HepG2 (cell line): ENCODE measurements around the gene QSOX1. TPM values are rescaled to one million over a fixed set of nuclear protein-coding genes. Genes with fewer than 3 reads are reported as not detected.

Experiments used
- ARNTL ChIP-seq: sonication (generic); formaldehyde crosslinking; IDR thresholded peaks from 2 replicates; pipeline ENCODE4 v1.4.0; 2020; ENCODE audit warnings: mild to moderate bottlenecking, missing genetic modification reagents
- CCAR2 ChIP-seq: fragments of 200-400 bp; formaldehyde crosslinking; optimal IDR thresholded peaks from 2 replicates; pipeline ENCODE3; 2018; ENCODE audit warnings: low read depth, mild to moderate bottlenecking, low read length, moderate library complexity
- HMG20B ChIP-seq: conservative IDR thresholded peaks from 2 replicates; pipeline ENCODE4 v1.6.1; 2016; ENCODE audit warnings: missing genetic modification reagents, missing compliant biosample characterization
- LCORL ChIP-seq, 2 experiments: fragments of 450-650 bp in 1 of 2; sonication (generic) in 1 of 2; formaldehyde crosslinking in 1 of 2; IDR thresholded peaks; 2 replicates each; pipeline versions ENCODE4 v1.5.0 to v1.6.1; 2017 to 2020; ENCODE audit warnings: antibody characterized with exemption in 1 of 2, missing genetic modification reagents in 1 of 2
- MEIS2 ChIP-seq: sonication (generic); formaldehyde crosslinking; IDR thresholded peaks from 2 replicates; pipeline ENCODE4 v1.9.0; 2021; ENCODE audit warnings: mild to moderate bottlenecking, missing genetic modification reagents
- NR3C1 ChIP-seq: sonication (generic); formaldehyde crosslinking; IDR thresholded peaks from 2 replicates; pipeline ENCODE4 v1.4.0; 2020; ENCODE audit warnings: missing genetic modification reagents
- RBAK ChIP-seq: sonication (generic); formaldehyde crosslinking; IDR thresholded peaks from 2 replicates; pipeline ENCODE4 v1.5.1; 2020; ENCODE audit warnings: mild to moderate bottlenecking, missing genetic modification reagents
- RFX3 ChIP-seq: IDR thresholded peaks from 2 replicates; pipeline ENCODE4 v1.6.1; 2016; ENCODE audit warnings: missing biosample characterization, missing genetic modification reagents
- SATB2 ChIP-seq: sonication (generic); formaldehyde crosslinking; IDR thresholded peaks from 2 replicates; pipeline ENCODE4 v1.5.0; 2020; ENCODE audit warnings: missing genetic modification reagents
- SKI ChIP-seq: fragments of 450-650 bp; IDR thresholded peaks from one replicate; pipeline ENCODE4 v1.6.1; 2018; ENCODE audit warnings: mild to moderate bottlenecking; ENCODE audit not compliant: partially characterized antibody
- SRSF1 ChIP-seq: fragments of 200-400 bp; formaldehyde crosslinking; optimal IDR thresholded peaks from 2 replicates; pipeline ENCODE3; 2017; ENCODE audit warnings: mild to moderate bottlenecking, low read depth, low read length, moderate library complexity
- TBX2 ChIP-seq: sonication (generic); formaldehyde crosslinking; IDR thresholded peaks from 2 replicates; pipeline ENCODE4 v1.5.0; 2020; ENCODE audit warnings: missing genetic modification reagents, mild to moderate bottlenecking, borderline replicate concordance
- ZC3H4 ChIP-seq: sonication (generic); formaldehyde crosslinking; IDR thresholded peaks from 2 replicates; pipeline ENCODE4 v1.4.0; 2020; ENCODE audit warnings: missing genetic modification reagents, borderline replicate concordance
- ZFP82 ChIP-seq: sonication (generic); formaldehyde crosslinking; IDR thresholded peaks from 2 replicates; pipeline ENCODE4 v1.5.1; 2020; ENCODE audit warnings: mild to moderate bottlenecking, missing genetic modification reagents, borderline replicate concordance
- ZMYM4 ChIP-seq: sonication (generic); formaldehyde crosslinking; IDR thresholded peaks from 2 replicates; pipeline ENCODE4 v1.8.1; 2023; ENCODE audit warnings: mild to moderate bottlenecking, missing genetic modification reagents
- ZNF354B ChIP-seq: sonication (generic); formaldehyde crosslinking; IDR thresholded peaks from 2 replicates; pipeline ENCODE4 v1.8.0; 2022; ENCODE audit warnings: mild to moderate bottlenecking, missing genetic modification reagents
- ZNF569 ChIP-seq: sonication (generic); formaldehyde crosslinking; IDR thresholded peaks from 2 replicates; pipeline ENCODE4 v1.5.0; 2020; ENCODE audit warnings: mild to moderate bottlenecking, missing genetic modification reagents, moderate library complexity, borderline replicate concordance
- ZNF670 ChIP-seq: sonication (generic); formaldehyde crosslinking; IDR thresholded peaks from 2 replicates; pipeline ENCODE4 v1.8.0; 2022; ENCODE audit warnings: mild to moderate bottlenecking, missing genetic modification reagents, borderline replicate concordance
- ZNF703 ChIP-seq: sonication (generic); formaldehyde crosslinking; IDR thresholded peaks from 2 replicates; pipeline ENCODE4 v1.5.1; 2020; ENCODE audit warnings: missing genetic modification reagents, mild to moderate bottlenecking, moderate library complexity, borderline replicate concordance
- ZSCAN31 ChIP-seq: sonication (generic); formaldehyde crosslinking; IDR thresholded peaks from 2 replicates; pipeline ENCODE4 v1.5.0; 2020; ENCODE audit warnings: low read depth, mild to moderate bottlenecking, missing genetic modification reagents
- polyA plus RNA-seq, 8 experiments: library from polyadenylated mRNA; depleted of rRNA in 3 of 8; stranded (reverse) in 7 of 8; unstranded in 1 of 8; fragments of >200 nt; fragmentation: Illumina TruSeq in 4 of 8; extraction: Trizol in 4 of 8; gene quantifications; 2 replicates each; pipeline versions ENCODE4 v1.2.1 to v1.2.3, GENCODE V29; 2011 to 2016; ENCODE audit warnings: low read depth in 4 of 8, missing spikeins in 1 of 8, mixed read lengths in 1 of 8; ENCODE audit not compliant: insufficient read depth in 1 of 8
- total RNA-seq, 5 experiments: library from RNA; depleted of rRNA; stranded (reverse); fragments of >200 nt; fragmentation: Illumina TruSeq; extraction: Trizol; gene quantifications; 2 replicates each; pipeline ENCODE4 v1.2.3, GENCODE V29; 2016; ENCODE audit warnings: low read depth in 1 of 5
- TF ChIP-seq, protein P1 (sequence below): sonication (generic); formaldehyde crosslinking; IDR thresholded peaks from 2 replicates; pipeline ENCODE4 v1.4.0; 2020; ENCODE audit warnings: mild to moderate bottlenecking, low read depth, missing genetic modification reagents
- TF ChIP-seq, protein P2 (sequence below): sonication (generic); formaldehyde crosslinking; IDR thresholded peaks from 2 replicates; pipeline ENCODE4 v1.4.0; 2020; ENCODE audit warnings: missing genetic modification reagents
- TF ChIP-seq, protein P3 (sequence below): IDR thresholded peaks from 2 replicates; pipeline ENCODE4 v1.6.1; 2016; ENCODE audit warnings: mild to moderate bottlenecking, missing biosample characterization, missing genetic modification reagents
- TF ChIP-seq, protein P4 (sequence below): sonication (generic); formaldehyde crosslinking; IDR thresholded peaks from 2 replicates; pipeline ENCODE4 v1.9.0; 2021; ENCODE audit warnings: missing genetic modification reagents, mild to moderate bottlenecking, borderline replicate concordance

QSOX1 gene
- total and polyA plus RNA-seq, 2 of the 13 experiments (the other 11 are each of a cell fraction or from before 2014, with no cell fraction given) = 6.8 to 40.2 TPM

DNA sequence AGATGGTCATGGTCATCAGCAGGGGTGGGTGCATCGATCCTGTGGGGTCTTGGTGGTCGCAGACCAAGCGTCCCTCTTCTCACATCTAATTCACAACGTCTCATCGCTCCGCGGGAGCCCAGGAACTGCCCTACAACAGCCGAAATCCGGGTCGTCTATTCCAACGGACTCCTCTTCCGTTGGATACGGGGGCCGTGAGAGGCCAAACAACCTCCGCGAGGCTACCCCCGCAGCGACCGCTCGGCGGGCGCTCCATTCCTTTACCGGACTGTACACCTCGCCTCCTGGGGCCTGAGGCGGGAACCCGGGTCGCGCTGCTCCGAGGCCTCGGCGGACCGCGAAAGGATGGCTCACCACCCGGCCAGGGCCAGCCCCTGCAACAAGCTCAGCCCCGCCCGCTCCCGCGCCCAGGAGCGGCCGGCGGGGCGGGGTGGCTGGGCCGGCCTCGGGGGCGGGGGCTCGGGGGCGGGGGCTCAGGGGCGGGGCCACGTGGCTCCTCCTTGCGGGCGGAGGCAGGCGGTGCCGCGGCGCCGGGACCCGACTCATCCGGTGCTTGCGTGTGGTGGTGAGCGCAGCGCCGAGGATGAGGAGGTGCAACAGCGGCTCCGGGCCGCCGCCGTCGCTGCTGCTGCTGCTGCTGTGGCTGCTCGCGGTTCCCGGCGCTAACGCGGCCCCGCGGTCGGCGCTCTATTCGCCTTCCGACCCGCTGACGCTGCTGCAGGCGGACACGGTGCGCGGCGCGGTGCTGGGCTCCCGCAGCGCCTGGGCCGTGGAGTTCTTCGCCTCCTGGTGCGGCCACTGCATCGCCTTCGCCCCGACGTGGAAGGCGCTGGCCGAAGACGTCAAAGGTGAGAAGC, at the start of gene QSOX1 (continued):
- TF ChIP-seq TBX2 (CRISPR knock-in tag) (peak; percentile 61), ZSCAN31 (peak; percentile 63; the same call in 1 of the 2 replicates), ZNF670 (CRISPR knock-in tag) (0 out of 2 replicates have a peak, but pooled peaks have one; percentile 41), LCORL (IDR thresholded peaks at IDR 0.05) (no peak), LCORL (CRISPR knock-in tag; IDR thresholded peaks at IDR 0.05) (no peak), SRSF1 (no peak), CCAR2 (no peak), SATB2 (CRISPR knock-in tag) (no peak), ARNTL (CRISPR knock-in tag) (no peak), NR3C1 (CRISPR knock-in tag) (no peak), SKI (no peak), MEIS2 (CRISPR knock-in tag) (peak; percentile 43; the same call in 1 of the 2 replicates), RBAK (CRISPR knock-in tag) (no peak), HMG20B (CRISPR knock-in tag) (no peak), ZC3H4 (CRISPR knock-in tag) (no peak), ZNF569 (no peak), ZFP82 (CRISPR knock-in tag) (peak; percentile 83; the same call in 1 of the 2 replicates), ZNF354B (no peak), ZMYM4 (CRISPR knock-in tag) (peak; percentile 37; the same call in 1 of the 2 replicates), RFX3 (CRISPR knock-in tag) (no peak), ZNF703 (peak; percentile 32; the same call in 1 of the 2 replicates)
- TF ChIP-seq, protein P1, sequence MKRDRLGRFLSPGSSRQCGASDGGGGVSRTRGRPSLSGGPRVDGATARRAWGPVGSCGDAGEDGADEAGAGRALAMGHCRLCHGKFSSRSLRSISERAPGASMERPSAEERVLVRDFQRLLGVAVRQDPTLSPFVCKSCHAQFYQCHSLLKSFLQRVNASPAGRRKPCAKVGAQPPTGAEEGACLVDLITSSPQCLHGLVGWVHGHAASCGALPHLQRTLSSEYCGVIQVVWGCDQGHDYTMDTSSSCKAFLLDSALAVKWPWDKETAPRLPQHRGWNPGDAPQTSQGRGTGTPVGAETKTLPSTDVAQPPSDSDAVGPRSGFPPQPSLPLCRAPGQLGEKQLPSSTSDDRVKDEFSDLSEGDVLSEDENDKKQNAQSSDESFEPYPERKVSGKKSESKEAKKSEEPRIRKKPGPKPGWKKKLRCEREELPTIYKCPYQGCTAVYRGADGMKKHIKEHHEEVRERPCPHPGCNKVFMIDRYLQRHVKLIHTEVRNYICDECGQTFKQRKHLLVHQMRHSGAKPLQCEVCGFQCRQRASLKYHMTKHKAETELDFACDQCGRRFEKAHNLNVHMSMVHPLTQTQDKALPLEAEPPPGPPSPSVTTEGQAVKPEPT (CRISPR knock-in tag) = no peak
- TF ChIP-seq, protein P2, sequence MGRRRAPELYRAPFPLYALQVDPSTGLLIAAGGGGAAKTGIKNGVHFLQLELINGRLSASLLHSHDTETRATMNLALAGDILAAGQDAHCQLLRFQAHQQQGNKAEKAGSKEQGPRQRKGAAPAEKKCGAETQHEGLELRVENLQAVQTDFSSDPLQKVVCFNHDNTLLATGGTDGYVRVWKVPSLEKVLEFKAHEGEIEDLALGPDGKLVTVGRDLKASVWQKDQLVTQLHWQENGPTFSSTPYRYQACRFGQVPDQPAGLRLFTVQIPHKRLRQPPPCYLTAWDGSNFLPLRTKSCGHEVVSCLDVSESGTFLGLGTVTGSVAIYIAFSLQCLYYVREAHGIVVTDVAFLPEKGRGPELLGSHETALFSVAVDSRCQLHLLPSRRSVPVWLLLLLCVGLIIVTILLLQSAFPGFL (CRISPR knock-in tag) = no peak
- TF ChIP-seq, protein P3, sequence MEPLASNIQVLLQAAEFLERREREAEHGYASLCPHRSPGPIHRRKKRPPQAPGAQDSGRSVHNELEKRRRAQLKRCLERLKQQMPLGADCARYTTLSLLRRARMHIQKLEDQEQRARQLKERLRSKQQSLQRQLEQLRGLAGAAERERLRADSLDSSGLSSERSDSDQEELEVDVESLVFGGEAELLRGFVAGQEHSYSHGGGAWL (CRISPR knock-in tag) = peak; percentile 13; the same call in 1 of the 2 replicates
- TF ChIP-seq, protein P4, sequence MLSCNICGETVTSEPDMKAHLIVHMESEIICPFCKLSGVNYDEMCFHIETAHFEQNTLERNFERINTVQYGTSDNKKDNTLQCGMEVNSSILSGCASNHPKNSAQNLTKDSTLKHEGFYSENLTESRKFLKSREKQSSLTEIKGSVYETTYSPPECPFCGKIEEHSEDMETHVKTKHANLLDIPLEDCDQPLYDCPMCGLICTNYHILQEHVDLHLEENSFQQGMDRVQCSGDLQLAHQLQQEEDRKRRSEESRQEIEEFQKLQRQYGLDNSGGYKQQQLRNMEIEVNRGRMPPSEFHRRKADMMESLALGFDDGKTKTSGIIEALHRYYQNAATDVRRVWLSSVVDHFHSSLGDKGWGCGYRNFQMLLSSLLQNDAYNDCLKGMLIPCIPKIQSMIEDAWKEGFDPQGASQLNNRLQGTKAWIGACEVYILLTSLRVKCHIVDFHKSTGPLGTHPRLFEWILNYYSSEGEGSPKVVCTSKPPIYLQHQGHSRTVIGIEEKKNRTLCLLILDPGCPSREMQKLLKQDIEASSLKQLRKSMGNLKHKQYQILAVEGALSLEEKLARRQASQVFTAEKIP = no peak
